ENCODE measurements around the gene RHBDF1.
"Not testable (repeated sequence)": the region's sequence is repeated elsewhere in the genome, so short reads cannot be mapped to it uniquely, and the experiment has no call there.

The RHBDF1 gene

DNA sequence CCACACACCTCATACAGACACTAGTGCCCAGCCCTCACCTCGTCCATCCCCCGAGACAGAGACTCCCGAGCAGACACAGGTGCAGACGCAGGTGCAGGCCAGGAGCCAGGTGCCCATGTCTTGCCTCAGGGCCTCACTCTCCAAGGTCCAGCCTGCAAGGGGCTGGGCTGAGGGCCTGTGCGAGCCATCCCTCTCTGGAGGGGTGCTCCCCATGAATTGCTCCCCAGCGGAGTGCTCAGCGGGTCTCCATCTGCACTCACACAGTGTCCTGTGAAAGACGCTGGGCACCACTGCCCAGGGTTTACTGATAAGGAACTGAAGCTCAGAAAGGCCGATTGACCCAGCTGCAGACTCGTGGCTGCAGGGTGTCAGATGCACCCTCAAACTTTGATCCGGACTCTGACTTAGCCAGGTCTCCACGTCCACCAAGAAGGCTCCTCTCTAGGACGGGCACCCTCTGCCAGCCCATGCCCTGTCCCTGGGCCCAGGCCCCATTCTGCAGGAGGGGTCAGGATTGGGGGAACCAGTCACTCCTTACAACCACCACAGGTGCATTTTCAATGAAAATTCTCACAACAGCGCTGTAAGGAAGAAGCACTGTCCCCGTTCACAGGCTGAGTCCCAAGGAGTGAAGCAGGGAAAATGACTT, 36.0 kb downstream of the RHBDF1 start:
- no peak for DNase-seq (ENCODE audit: low read depth in 2 of 2)

GRCh38 chr16:35678-36305, 36.6 kb downstream of the RHBDF1 start:
- DNase-seq (ENCODE audit: low read depth in 2 of 2) = no peak

DNA sequence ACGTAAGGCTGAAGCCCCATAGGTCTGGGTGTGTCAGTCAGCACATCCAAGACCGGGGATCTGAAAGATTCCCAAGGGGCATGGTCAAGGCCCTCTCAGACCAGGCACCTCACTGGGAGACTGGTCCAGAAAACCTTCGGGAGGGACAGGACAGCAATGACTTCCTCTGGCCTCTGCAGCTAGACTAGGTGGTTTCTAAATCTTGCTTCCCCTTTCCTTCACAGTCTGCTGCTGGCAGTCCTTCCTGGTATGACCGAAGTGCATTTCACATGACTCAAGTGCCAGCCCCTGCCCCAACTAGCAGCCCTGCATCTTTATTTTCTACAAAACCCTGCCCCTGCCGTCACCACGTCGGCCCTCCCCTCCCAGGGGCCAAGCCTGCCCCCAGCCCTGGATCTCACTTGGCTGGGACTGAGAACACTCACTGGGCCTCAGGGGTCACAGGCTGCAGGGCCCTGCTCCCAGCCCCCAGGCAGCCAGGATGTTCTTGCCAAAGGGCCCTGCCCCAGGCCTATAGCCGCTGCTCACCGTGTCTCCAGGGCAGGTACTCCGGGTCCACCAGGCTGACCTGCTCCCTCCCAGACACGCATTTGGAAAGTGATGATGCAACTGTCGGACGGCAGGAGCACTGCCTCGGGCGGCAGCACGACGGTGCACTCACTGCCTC, 37.3 kb downstream of the RHBDF1 start:
- DNase-seq (ENCODE audit: low read depth in 2 of 2) = no peak

- no peak for DNase-seq (ENCODE audit: low read depth in 2 of 2)
Measured at GRCh38 chr16:34648-34987, 37.8 kb downstream of the RHBDF1 start.

GRCh38 chr16:33877-34647, 38.4 kb downstream of the RHBDF1 start:
- no peak for DNase-seq (ENCODE audit: low read depth in 2 of 2)

GRCh38 chr16:33154-33876, 39.1 kb downstream of the RHBDF1 start:
- not testable (repeated sequence) for DNase-seq (ENCODE audit: low read depth in 2 of 2)

DNA sequence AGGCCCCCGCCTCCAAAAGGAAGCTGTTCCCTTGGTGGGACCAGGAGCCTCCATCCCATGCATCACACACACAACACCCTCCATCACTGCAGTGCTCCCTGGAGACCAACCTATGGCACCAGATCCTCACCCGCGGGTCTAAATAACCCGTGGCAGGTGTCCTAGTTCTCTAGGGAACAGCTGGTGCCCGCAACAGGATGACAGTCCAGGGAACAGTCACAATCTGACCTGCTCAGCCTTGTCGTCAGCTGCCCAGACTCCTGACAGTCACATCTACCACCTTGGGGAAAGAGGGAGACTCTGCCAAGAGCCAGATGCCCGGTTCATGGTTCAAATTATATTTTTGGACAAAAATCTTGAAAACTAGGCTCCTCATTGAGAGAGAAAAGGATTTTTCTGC, 41.8 kb downstream of the RHBDF1 start:
- DNase-seq (ENCODE audit: low read depth in 2 of 2) = not testable (repeated sequence)

- not testable (repeated sequence) for DNase-seq (ENCODE audit: low read depth in 2 of 2)
Measured at GRCh38 chr16:25926-26348, 46.5 kb downstream of the RHBDF1 start.

- DNase-seq (ENCODE audit: low read depth in 2 of 2) = not testable (repeated sequence)
Measured at GRCh38 chr16:24151-24550, 48.3 kb downstream of the RHBDF1 start.

DNA sequence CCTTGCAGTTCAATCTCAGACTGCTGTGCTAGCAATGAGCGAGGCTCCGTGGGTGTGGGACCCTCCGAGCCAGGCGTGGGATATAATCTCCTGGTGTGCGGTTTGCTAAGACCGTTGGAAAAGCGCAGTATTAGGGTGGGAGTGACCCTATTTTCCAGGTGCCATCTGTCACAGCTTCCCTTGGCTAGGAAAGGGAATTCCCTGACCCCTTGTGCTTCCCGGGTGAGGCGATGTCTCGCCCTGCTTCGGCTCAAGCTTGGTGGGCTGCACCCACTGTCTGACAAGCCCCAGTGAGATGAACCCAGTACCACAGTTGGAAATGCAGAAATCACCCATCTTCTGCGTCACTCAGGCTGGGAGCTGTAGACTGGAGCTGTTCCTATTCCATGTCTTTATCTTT, 51.5 kb downstream of the RHBDF1 start:
- not testable (repeated sequence) for DNase-seq (ENCODE audit: low read depth in 2 of 2)

GRCh38 chr16:17062-17765, 55.2 kb downstream of the RHBDF1 start:
- not testable (repeated sequence) for DNase-seq (ENCODE audit: low read depth in 2 of 2)

DNA sequence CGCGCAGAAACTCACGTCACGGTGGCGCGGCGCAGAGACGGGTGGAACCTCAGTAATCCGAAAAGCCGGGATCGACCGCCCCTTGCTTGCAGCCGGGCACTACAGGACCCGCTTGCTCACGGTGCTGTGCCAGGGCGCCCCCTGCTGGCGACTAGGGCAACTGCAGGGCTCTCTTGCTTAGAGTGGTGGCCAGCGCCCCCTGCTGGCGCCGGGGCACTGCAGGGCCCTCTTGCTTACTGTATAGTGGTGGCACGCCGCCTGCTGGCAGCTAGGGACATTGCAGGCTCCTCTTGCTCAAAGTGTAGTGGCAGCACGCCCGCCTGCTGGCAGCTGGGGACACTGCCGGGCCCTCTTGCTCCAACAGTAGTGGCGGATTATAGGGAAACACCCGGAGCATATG, 61.7 kb downstream of the RHBDF1 start:
- DNase-seq (ENCODE audit: low read depth in 2 of 2) = peak; percentile 77 to 90

DNA sequence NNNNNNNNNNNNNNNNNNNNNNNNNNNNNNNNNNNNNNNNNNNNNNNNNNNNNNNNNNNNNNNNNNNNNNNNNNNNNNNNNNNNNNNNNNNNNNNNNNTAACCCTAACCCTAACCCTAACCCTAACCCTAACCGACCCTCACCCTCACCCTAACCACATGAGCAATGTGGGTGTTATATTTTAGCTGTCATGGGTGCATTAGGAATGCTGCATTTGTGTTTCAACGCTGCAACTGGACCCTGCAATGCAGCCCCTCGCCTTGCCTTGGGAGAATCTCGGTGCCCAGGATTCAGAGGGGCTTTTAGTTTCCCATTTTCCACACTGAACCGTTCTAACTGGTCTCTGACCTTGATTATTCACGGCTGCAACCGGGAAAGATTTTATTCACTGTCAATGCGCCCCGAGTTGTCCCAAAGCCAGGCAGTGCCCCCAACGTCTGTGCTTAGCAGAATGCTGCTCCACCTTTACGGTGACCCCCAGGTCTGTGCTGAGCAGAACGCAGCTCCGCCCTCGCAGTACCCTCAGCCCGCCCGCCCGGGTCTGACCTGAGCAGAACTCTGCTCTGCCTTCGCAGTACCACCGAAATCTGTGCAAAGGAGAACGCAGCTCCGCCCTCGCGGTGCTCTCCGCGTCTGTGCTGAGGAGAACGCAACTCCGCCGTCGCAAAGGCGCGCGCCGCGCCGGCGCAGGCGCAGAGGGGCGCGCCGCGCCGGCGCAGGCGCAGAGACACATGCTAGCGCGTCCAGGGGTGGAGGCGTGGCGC, 62.3 kb downstream of the RHBDF1 start:
- DNase-seq (ENCODE audit: low read depth in 2 of 2) = no peak

Measured in stimulated activated CD8-positive, alpha-beta memory T cell treated with anti-CD3 and anti-CD28 coated beads, Interleukin-7, amount 100 ng/mL, for 4 hours (primary cell).